ENCODE data around the gene OOSP1. TPM values are rescaled to one million over a fixed set of nuclear protein-coding genes. Genes with fewer than 3 reads are reported as not detected.
"Not testable (repeated sequence)": the region's sequence is repeated elsewhere in the genome, so short reads cannot be mapped to it uniquely, and the experiment has no call there.

OOSP1 gene
- total RNA-seq, 1 donor from 2014 or later: not detected

DNA sequence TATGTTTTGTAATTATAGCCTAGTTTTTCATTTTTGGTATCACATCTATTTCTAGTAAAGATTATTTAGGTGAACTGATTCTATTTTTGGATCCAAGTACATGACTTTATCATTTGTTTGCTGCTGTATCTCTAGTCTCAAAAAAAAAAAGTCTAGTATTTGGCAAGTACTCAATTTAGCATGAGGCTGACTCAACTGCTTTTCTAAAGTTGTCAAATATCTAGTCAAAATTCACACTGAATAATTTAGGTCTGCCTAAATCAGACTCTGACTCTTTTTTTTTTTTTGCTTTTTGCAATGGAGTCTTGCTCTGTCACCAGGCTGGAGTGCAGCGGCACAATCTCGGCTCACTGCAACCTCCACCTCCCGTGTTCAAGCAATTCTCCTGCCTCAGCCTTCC, 28.0 kb downstream of the OOSP1 start:
- Mint-ChIP-seq H3K4me3 (ENCODE audit: unreplicated experiment) (no peak overlapping the region), H3K27ac (ENCODE audit: unreplicated experiment) (no peak overlapping the region), H3K9me3 (ENCODE audit: unreplicated experiment) (no peaks in the 10 kb centered on the region), H3K36me3 (ENCODE audit: unreplicated experiment) (no peaks in the 10 kb centered on the region), H3K27me3 (ENCODE audit: unreplicated experiment) (no peaks in the 10 kb centered on the region), H3K4me1 (ENCODE audit: unreplicated experiment) (no peaks in the 10 kb centered on the region)
- TF ChIP-seq, protein P1, sequence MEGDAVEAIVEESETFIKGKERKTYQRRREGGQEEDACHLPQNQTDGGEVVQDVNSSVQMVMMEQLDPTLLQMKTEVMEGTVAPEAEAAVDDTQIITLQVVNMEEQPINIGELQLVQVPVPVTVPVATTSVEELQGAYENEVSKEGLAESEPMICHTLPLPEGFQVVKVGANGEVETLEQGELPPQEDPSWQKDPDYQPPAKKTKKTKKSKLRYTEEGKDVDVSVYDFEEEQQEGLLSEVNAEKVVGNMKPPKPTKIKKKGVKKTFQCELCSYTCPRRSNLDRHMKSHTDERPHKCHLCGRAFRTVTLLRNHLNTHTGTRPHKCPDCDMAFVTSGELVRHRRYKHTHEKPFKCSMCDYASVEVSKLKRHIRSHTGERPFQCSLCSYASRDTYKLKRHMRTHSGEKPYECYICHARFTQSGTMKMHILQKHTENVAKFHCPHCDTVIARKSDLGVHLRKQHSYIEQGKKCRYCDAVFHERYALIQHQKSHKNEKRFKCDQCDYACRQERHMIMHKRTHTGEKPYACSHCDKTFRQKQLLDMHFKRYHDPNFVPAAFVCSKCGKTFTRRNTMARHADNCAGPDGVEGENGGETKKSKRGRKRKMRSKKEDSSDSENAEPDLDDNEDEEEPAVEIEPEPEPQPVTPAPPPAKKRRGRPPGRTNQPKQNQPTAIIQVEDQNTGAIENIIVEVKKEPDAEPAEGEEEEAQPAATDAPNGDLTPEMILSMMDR (IDR thresholded peaks at IDR 0.05): no peak
- no peak for DNase-seq (ENCODE audit: extremely low spot score, unreplicated experiment)

DNA sequence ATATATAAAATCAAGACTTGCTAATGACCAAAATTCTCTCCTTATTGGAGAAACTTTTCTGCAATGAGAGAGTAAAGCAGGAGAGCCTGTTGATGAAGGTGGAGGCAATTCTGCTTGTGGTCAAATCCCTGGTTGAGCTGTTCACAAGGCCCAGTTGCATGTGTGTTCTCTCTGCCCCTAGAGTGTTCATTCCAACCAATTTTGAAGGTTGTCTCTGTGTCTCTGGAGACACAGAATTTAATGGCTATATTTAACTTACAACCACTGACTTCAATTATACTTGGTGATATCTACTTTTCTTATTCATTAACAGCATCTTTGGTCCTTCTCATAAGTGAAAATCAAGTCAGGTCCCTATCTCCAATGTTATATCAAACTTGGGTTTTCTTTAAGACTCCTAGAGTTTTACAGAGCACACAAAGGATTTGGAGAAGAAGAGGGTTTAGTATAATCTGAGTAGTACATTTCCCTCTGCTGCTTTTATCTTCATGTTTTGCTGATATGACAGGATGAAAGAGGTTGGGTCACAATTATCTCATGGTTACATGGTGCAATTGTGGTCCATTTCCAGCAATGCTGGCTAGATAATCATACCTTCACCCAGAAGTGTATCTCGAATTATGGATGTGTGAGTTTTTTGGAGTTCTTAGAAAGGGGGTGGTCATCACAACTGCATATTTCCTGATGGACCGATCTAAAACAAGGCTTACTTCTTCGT, 29.6 kb downstream of the OOSP1 start:
- no peaks in the 10 kb centered on the region for H3K36me3 Mint-ChIP-seq (ENCODE audit: unreplicated experiment)
- no peaks in the 10 kb centered on the region for H3K27me3 Mint-ChIP-seq (ENCODE audit: unreplicated experiment)
- no peaks in the 10 kb centered on the region for H3K4me1 Mint-ChIP-seq (ENCODE audit: unreplicated experiment)
- no peaks in the 10 kb centered on the region for H3K9me3 Mint-ChIP-seq (ENCODE audit: unreplicated experiment)
- H3K4me3 Mint-ChIP-seq (ENCODE audit: unreplicated experiment): no peak overlapping the region
- TF ChIP-seq, protein P1 (IDR thresholded peaks at IDR 0.05): no peak
- DNase-seq (ENCODE audit: extremely low spot score, unreplicated experiment): no peak
- H3K27ac Mint-ChIP-seq (ENCODE audit: unreplicated experiment): no peak overlapping the region

GRCh38 chr11:59968395-59968783, 30.2 kb downstream of the OOSP1 start:
- Mint-ChIP-seq H3K36me3 (ENCODE audit: unreplicated experiment) (no peaks in the 10 kb centered on the region), H3K9me3 (ENCODE audit: unreplicated experiment) (no peaks in the 10 kb centered on the region), H3K27ac (ENCODE audit: unreplicated experiment) (no peak overlapping the region), H3K27me3 (ENCODE audit: unreplicated experiment) (no peaks in the 10 kb centered on the region), H3K4me1 (ENCODE audit: unreplicated experiment) (no peaks in the 10 kb centered on the region), H3K4me3 (ENCODE audit: unreplicated experiment) (no peak overlapping the region)
- TF ChIP-seq, protein P1 (IDR thresholded peaks at IDR 0.05): no peak
- DNase-seq (ENCODE audit: extremely low spot score, unreplicated experiment): no peak

GRCh38 chr11:59973097-59973496, 34.9 kb downstream of the OOSP1 start:
- Mint-ChIP-seq H3K4me3 (ENCODE audit: unreplicated experiment) (no peak overlapping the region), H3K4me1 (ENCODE audit: unreplicated experiment) (no peaks in the 10 kb centered on the region), H3K27me3 (ENCODE audit: unreplicated experiment) (no peaks in the 10 kb centered on the region), H3K27ac (ENCODE audit: unreplicated experiment) (no peak overlapping the region), H3K36me3 (ENCODE audit: unreplicated experiment) (no peaks in the 10 kb centered on the region), H3K9me3 (ENCODE audit: unreplicated experiment) (no peaks in the 10 kb centered on the region)
- TF ChIP-seq, protein P1 (IDR thresholded peaks at IDR 0.05): no peak
- DNase-seq (ENCODE audit: extremely low spot score, unreplicated experiment): no peak

- H3K9me3 Mint-ChIP-seq (ENCODE audit: unreplicated experiment): no peaks in the 10 kb centered on the region
- no peak for DNase-seq (ENCODE audit: extremely low spot score, unreplicated experiment)
- H3K27ac Mint-ChIP-seq (ENCODE audit: unreplicated experiment): no peak overlapping the region
- TF ChIP-seq, protein P1 (IDR thresholded peaks at IDR 0.05): no peak
- H3K4me1 Mint-ChIP-seq (ENCODE audit: unreplicated experiment): no peaks in the 10 kb centered on the region
- H3K4me3 Mint-ChIP-seq (ENCODE audit: unreplicated experiment): no peak overlapping the region
- H3K36me3 Mint-ChIP-seq (ENCODE audit: unreplicated experiment): no peaks in the 10 kb centered on the region
- no peaks in the 10 kb centered on the region for H3K27me3 Mint-ChIP-seq (ENCODE audit: unreplicated experiment)
Measured at GRCh38 chr11:59981106-59981770, 43.0 kb downstream of the OOSP1 start.

DNA sequence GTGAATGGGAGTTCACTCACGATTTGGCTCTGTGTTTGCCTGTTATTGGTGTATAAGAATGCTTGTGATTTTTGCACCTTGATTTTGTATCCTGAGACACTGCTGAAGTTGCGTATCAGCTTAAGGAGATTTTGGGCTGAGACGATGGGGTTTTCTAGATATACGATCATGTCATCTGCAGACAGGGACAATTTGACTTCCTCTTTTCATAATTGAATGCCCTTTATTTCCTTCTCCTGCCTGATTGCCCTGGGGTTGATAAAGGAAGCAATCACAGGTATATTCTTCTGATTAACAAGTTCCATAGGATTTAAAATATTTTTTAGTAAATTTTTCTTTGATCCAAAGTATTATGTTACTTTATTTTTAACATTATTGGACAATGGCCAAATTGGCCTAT, 43.8 kb downstream of the OOSP1 start:
- DNase-seq (ENCODE audit: extremely low spot score, unreplicated experiment); H3K4me3 Mint-ChIP-seq (ENCODE audit: unreplicated experiment); H3K36me3 Mint-ChIP-seq (ENCODE audit: unreplicated experiment); H3K9me3 Mint-ChIP-seq (ENCODE audit: unreplicated experiment); H3K4me1 Mint-ChIP-seq (ENCODE audit: unreplicated experiment); H3K27ac Mint-ChIP-seq (ENCODE audit: unreplicated experiment); H3K27me3 Mint-ChIP-seq (ENCODE audit: unreplicated experiment): not testable (repeated sequence)
